ENCODE data around the gene RTP1. TPM values are rescaled to one million over a fixed set of nuclear protein-coding genes. Genes with fewer than 3 reads are reported as not detected.
"Not testable (repeated sequence)": the region's sequence is repeated elsewhere in the genome, so short reads cannot be mapped to it uniquely, and the experiment has no call there.

Gene RTP1
- total RNA-seq, 1 donor from 2014 or later = not detected

- no peak for TF ChIP-seq CTCF (IDR thresholded peaks at IDR 0.05; ENCODE audit: insufficient read depth, low read length, severe bottlenecking)
- no peak overlapping the region for H3K4me3 ChIP-seq (ENCODE audit: low read depth, low read length)
- no peaks in the 10 kb centered on the region for H3K36me3 ChIP-seq (ENCODE audit: control insufficient read depth, insufficient read depth, low read length)
- H3K27me3 ChIP-seq (ENCODE audit: control insufficient read depth, insufficient read depth, low read length) = no peaks in the 10 kb centered on the region
- DNase-seq (ENCODE audit: low read depth) = no peak
- FAIRE-seq = no peak
These were observed 8.4 kb upstream of the RTP1 start for GRCh38 chr3:187188931-187189330.

GRCh38 chr3:187191271-187191670 lies 6.0 kb upstream of the RTP1 start:
- no peak for TF ChIP-seq CTCF (IDR thresholded peaks at IDR 0.05; ENCODE audit: insufficient read depth, low read length, severe bottlenecking)
- peak; percentile 70 for DNase-seq (ENCODE audit: low read depth)
- Histone ChIP-seq H3K4me3 (ENCODE audit: low read depth, low read length) (no peak overlapping the region), H3K27me3 (ENCODE audit: control insufficient read depth, insufficient read depth, low read length) (no peaks in the 10 kb centered on the region), H3K36me3 (ENCODE audit: control insufficient read depth, insufficient read depth, low read length) (no peaks in the 10 kb centered on the region)
- FAIRE-seq = no peak

- TF ChIP-seq CTCF (IDR thresholded peaks at IDR 0.05; ENCODE audit: insufficient read depth, low read length, severe bottlenecking) = no peak
- H3K27me3 ChIP-seq (ENCODE audit: control insufficient read depth, insufficient read depth, low read length) = no peaks in the 10 kb centered on the region
- H3K36me3 ChIP-seq (ENCODE audit: control insufficient read depth, insufficient read depth, low read length) = no peaks in the 10 kb centered on the region
- H3K4me3 ChIP-seq (ENCODE audit: low read depth, low read length) = no peak overlapping the region
- FAIRE-seq = no peak
- DNase-seq (ENCODE audit: low read depth) = no peak
These were observed 4.1 kb upstream of the RTP1 start for GRCh38 chr3:187193181-187193580.

- FAIRE-seq (peak; percentile 36), DNase-seq (ENCODE audit: low read depth) (peak; percentile 86)
- H3K4me3 ChIP-seq (ENCODE audit: low read depth, low read length) = no peak overlapping the region
- no peaks in the 10 kb centered on the region for H3K36me3 ChIP-seq (ENCODE audit: control insufficient read depth, insufficient read depth, low read length)
- TF ChIP-seq CTCF (IDR thresholded peaks at IDR 0.05; ENCODE audit: insufficient read depth, low read length, severe bottlenecking) = peak; percentile 9
- H3K27me3 ChIP-seq (ENCODE audit: control insufficient read depth, insufficient read depth, low read length) = no peaks in the 10 kb centered on the region
These were observed 532 bp upstream of the RTP1 start for GRCh38 chr3:187196573-187197334.

GRCh38 chr3:187198490-187198889 lies 1.2 kb downstream of the RTP1 start:
- Histone ChIP-seq H3K4me3 (ENCODE audit: low read depth, low read length) (no peak overlapping the region), H3K27me3 (ENCODE audit: control insufficient read depth, insufficient read depth, low read length) (no peaks in the 10 kb centered on the region), H3K36me3 (ENCODE audit: control insufficient read depth, insufficient read depth, low read length) (no peaks in the 10 kb centered on the region)
- peak; percentile 62 for FAIRE-seq
- TF ChIP-seq CTCF (IDR thresholded peaks at IDR 0.05; ENCODE audit: insufficient read depth, low read length, severe bottlenecking) = no peak
- DNase-seq (ENCODE audit: low read depth) = no peak

GRCh38 chr3:187199463-187200050 lies 2.3 kb downstream of the RTP1 start:
- not testable (repeated sequence) for DNase-seq (ENCODE audit: low read depth); H3K4me3 ChIP-seq (ENCODE audit: low read depth, low read length); FAIRE-seq; H3K36me3 ChIP-seq (ENCODE audit: control insufficient read depth, insufficient read depth, low read length); H3K27me3 ChIP-seq (ENCODE audit: control insufficient read depth, insufficient read depth, low read length)

All from bronchial epithelial cell (primary cell).